Neutrophil (primary cell): ENCODE measurements around the gene ABLIM3.

ENCODE experiments used
- H3K27ac ChIP-seq: fragments of 200-600 bp; sonication (generic); 2 replicates; pipeline ENCODE4 v1.5.1; 2016; ENCODE audit warnings: mild to moderate bottlenecking, moderate library complexity
- H3K27me3 ChIP-seq: fragments of 200-600 bp; sonication (generic); 2 replicates; pipeline ENCODE4 v1.6.0; 2016; ENCODE audit warnings: mild to moderate bottlenecking
- H3K36me3 ChIP-seq: fragments of 200-600 bp; sonication (generic); 2 replicates; pipeline ENCODE4 v1.5.1; 2017
- H3K4me1 ChIP-seq, 2 experiments: fragments of 200-600 bp in 1 of 2; sonication (generic) in 1 of 2; 1 replicate in 1 of 2; 2 replicates in 1 of 2; pipeline versions ENCODE4 v1.5.1 to v1.6.1; 2013 to 2016; ENCODE audit warnings: low read depth in 1 of 2, low read length in 1 of 2, mild to moderate bottlenecking in 1 of 2, moderate library complexity in 1 of 2; ENCODE audit not compliant: control insufficient read depth in 1 of 2, insufficient read depth in 1 of 2
- H3K4me3 ChIP-seq, 2 experiments: fragments of 200-600 bp in 1 of 2; sonication (generic) in 1 of 2; 1 replicate in 1 of 2; 2 replicates in 1 of 2; pipeline ENCODE4 v1.5.1; 2013 to 2016; ENCODE audit warnings: low read depth in 1 of 2, low read length in 1 of 2, mild to moderate bottlenecking in 1 of 2, moderate library complexity in 1 of 2
- H3K9me3 ChIP-seq: fragments of 200-600 bp; sonication (generic); 2 replicates; pipeline ENCODE4 v1.5.1; 2016
- TF ChIP-seq, protein P1 (sequence below): fragments of 200-600 bp; sonication (generic); IDR thresholded peaks from 2 replicates; pipeline ENCODE4 v1.5.1; 2016; ENCODE audit warnings: antibody characterized with exemption

ABLIM3 gene

DNA sequence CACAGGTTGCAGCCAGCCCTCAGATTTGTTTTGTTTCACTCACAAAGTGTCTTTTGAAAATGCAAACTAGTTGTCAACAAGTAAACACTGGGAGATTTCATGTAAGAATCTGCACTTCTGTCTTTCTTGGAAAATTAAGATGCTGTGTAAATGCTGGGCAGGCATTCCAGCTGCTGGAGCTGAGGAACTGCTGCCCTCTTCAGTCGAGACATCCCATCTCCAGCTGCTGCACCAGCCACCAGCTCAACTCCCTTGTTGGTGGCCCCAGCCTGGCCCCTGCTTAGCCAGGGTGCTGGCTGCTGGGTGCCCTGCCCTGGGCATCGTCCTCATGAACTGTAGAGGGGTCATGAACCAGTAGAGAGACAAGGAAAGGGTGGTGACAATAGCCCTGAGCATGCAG is 97.2 kb downstream of the ABLIM3 start:
- Histone ChIP-seq H3K4me3 (no peak overlapping the region), H3K27me3 (no peaks in the 10 kb centered on the region), H3K27ac (no peak overlapping the region), H3K36me3 (no peaks in the 10 kb centered on the region), H3K9me3 (no peaks in the 10 kb centered on the region), H3K4me1 (peaks cover 12 to 17% of the 10 kb centered on the region in 2 experiments)
- TF ChIP-seq, protein P1, sequence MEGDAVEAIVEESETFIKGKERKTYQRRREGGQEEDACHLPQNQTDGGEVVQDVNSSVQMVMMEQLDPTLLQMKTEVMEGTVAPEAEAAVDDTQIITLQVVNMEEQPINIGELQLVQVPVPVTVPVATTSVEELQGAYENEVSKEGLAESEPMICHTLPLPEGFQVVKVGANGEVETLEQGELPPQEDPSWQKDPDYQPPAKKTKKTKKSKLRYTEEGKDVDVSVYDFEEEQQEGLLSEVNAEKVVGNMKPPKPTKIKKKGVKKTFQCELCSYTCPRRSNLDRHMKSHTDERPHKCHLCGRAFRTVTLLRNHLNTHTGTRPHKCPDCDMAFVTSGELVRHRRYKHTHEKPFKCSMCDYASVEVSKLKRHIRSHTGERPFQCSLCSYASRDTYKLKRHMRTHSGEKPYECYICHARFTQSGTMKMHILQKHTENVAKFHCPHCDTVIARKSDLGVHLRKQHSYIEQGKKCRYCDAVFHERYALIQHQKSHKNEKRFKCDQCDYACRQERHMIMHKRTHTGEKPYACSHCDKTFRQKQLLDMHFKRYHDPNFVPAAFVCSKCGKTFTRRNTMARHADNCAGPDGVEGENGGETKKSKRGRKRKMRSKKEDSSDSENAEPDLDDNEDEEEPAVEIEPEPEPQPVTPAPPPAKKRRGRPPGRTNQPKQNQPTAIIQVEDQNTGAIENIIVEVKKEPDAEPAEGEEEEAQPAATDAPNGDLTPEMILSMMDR = no peak

- no peak overlapping the region for H3K4me3 ChIP-seq
- no peaks in the 10 kb centered on the region for H3K9me3 ChIP-seq
- TF ChIP-seq, protein P1 = no peak
- peaks cover 12 to 17% of the 10 kb centered on the region in 2 experiments for H3K4me1 ChIP-seq
- H3K36me3 ChIP-seq = no peaks in the 10 kb centered on the region
- no peaks in the 10 kb centered on the region for H3K27me3 ChIP-seq
- H3K27ac ChIP-seq = peak overlapping the region; percentile 57
Measured at GRCh38 chr5:149239917-149240316, 98.6 kb downstream of the ABLIM3 start.

- Histone ChIP-seq H3K27ac (peak overlapping the region; percentile 57), H3K9me3 (no peaks in the 10 kb centered on the region), H3K4me1 (peaks cover 12 to 17% of the 10 kb centered on the region in 2 experiments), H3K27me3 (no peaks in the 10 kb centered on the region), H3K4me3 (peak overlapping the region; percentile 3 to 23), H3K36me3 (no peaks in the 10 kb centered on the region)
- TF ChIP-seq, protein P1 = no peak
Measured at GRCh38 chr5:149240354-149240998, 99.2 kb downstream of the ABLIM3 start.

DNA sequence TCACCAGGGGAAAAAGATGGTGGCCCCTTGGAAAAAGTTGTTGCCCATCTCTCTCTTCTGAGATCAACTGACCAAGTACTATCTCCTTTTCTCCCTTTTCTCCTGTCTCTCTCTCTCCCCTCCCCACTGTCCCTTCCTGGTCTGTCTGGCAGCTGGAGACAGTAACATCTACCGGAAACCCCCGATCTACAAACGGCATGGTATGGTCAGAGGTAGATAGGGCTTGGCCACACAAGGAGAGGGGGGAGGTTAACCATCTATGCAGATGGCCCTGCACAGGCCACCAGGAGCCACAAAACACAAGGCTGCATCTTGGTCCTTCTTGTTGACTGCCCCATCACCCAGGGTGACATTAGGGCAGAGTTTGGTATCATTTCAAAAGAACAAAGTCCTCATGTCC is 101.0 kb downstream of the ABLIM3 start:
- Histone ChIP-seq H3K36me3 (no peaks in the 10 kb centered on the region), H3K27ac (no peak overlapping the region), H3K4me3 (no peak overlapping the region), H3K9me3 (no peaks in the 10 kb centered on the region), H3K4me1 (peaks cover 12 to 17% of the 10 kb centered on the region in 2 experiments), H3K27me3 (no peaks in the 10 kb centered on the region)
- TF ChIP-seq, protein P1 = no peak

- TF ChIP-seq, protein P1 = no peak
- Histone ChIP-seq H3K36me3 (no peaks in the 10 kb centered on the region), H3K27me3 (no peaks in the 10 kb centered on the region)
Measured at GRCh38 chr5:149246906-149247305, 105.6 kb downstream of the ABLIM3 start.

More at GRCh38 chr5:149246906-149247305, 105.6 kb downstream of the ABLIM3 start:
- no peaks in the 10 kb centered on the region for H3K4me1 ChIP-seq
- no peak overlapping the region for H3K27ac ChIP-seq
- no peaks in the 10 kb centered on the region for H3K9me3 ChIP-seq
- no peak overlapping the region for H3K4me3 ChIP-seq
